ENCODE data around the gene OR1C1. TPM values are rescaled to one million over a fixed set of nuclear protein-coding genes. Genes with fewer than 3 reads are reported as not detected.
"Not testable (repeated sequence)": the region's sequence is repeated elsewhere in the genome, so short reads cannot be mapped to it uniquely, and the experiment has no call there.

OR1C1 gene
- total RNA-seq, 1 experiment from 2014 or later = not detected

DNA sequence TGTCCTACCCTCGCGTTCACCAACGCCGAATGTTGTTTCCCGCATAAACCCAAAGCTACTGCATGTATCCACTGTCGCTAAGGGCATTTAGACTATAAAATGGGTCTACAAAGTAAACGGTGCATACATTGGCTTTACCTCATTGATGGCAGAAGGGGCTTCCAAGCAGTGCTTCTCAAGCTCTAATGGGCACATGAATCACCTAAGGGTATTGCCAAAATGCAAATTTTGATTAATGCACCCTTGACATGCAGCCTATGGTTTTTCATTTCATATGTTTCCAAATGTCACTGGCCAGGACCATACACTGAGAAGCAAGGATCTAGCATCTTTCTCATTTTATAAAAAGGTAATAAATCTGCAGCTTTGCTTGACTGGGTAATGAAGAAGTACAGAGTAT lies 46.6 kb downstream of the OR1C1 start:
- no peak overlapping the region for H2BK20ac ChIP-seq (ENCODE audit: low read depth, low read length, poor library complexity, severe bottlenecking)
- no peak overlapping the region for H3K27ac Mint-ChIP-seq
- H3K18ac ChIP-seq (ENCODE audit: insufficient read length, low read depth, low read length) = no peak overlapping the region
- H3K27ac ChIP-seq (ENCODE audit: insufficient read length, low read depth, low read length) = no peak overlapping the region
- H3K9me3 Mint-ChIP-seq = peaks cover 32 to 55% of the 10 kb centered on the region in 2 experiments
- no peak overlapping the region for H3K9ac ChIP-seq (ENCODE audit: extremely low read depth, insufficient read length, low read length)
- H3K4me1 Mint-ChIP-seq = no peaks in the 10 kb centered on the region
- no CpG with 5 or more reads among the region's 7 CpGs for WGBS (ENCODE audit: extremely low coverage, insufficient read length, low lambda C conversion rate)
- H3K4ac ChIP-seq (ENCODE audit: low read depth, low read length) = no peak overlapping the region
- H3K9me3 ChIP-seq (ENCODE audit: control insufficient read depth, low read depth, low read length) = peaks cover 6% of the 10 kb centered on the region
- H4K8ac ChIP-seq (replicated peaks; ENCODE audit: insufficient read length, low read depth, low read length) = no peak overlapping the region
- no peak overlapping the region for H2BK5ac ChIP-seq (ENCODE audit: insufficient read length, low read length)
- no peaks in the 10 kb centered on the region for H3K79me2 ChIP-seq (ENCODE audit: insufficient read depth, low read length)
- H3K23ac ChIP-seq (ENCODE audit: insufficient read length, low read depth, low read length) = no peak overlapping the region
- H3K4me1 ChIP-seq (ENCODE audit: insufficient read depth, low read length) = no peaks in the 10 kb centered on the region
- no peaks in the 10 kb centered on the region for H3K79me1 ChIP-seq (ENCODE audit: insufficient read depth, low read depth, low read length, poor library complexity, severe bottlenecking)
- no peak overlapping the region for H4K91ac ChIP-seq (ENCODE audit: insufficient read length, low read depth, low read length)
- no peak overlapping the region for H2BK12ac ChIP-seq (ENCODE audit: insufficient read length, low read depth, low read length)
- H3K36me3 Mint-ChIP-seq (ENCODE audit: insufficient read depth in 1 of 3, low read depth in 3 of 3) = no peaks in the 10 kb centered on the region
- no peaks in the 10 kb centered on the region; the same call in 1 of the 2 replicates for H3K27me3 Mint-ChIP-seq (ENCODE audit: low read depth)
- no peak overlapping the region for H2AK5ac ChIP-seq (ENCODE audit: insufficient read length, low read length)
- no peak overlapping the region for H4K5ac ChIP-seq (ENCODE audit: insufficient read length, low read depth, low read length)
- H4K20me1 ChIP-seq (ENCODE audit: control insufficient read depth, insufficient read depth, insufficient read length) = no peaks in the 10 kb centered on the region
- H3K56ac ChIP-seq (ENCODE audit: insufficient read length, low read depth, low read length) = no peak overlapping the region
- no peak overlapping the region for H3K4me2 ChIP-seq (ENCODE audit: insufficient read depth, insufficient read length, low read length)
- no peak overlapping the region for H2BK120ac ChIP-seq (ENCODE audit: low read depth, low read length, poor library complexity, severe bottlenecking)
- H2AFZ ChIP-seq (ENCODE audit: low read length) = no peak overlapping the region
- no peak overlapping the region for H2BK15ac ChIP-seq (ENCODE audit: low read depth, low read length)
- H3K4me3 Mint-ChIP-seq = no peak overlapping the region
- H3K14ac ChIP-seq (ENCODE audit: insufficient read depth, low read length) = no peak overlapping the region
- DNase-seq = no peak
- no peaks in the 10 kb centered on the region for H3K23me2 ChIP-seq (ENCODE audit: insufficient read length, low read depth, low read length, poor library complexity, severe bottlenecking)
- H3T11ph ChIP-seq (ENCODE audit: low read length) = no peak overlapping the region
- no peak for TF ChIP-seq CTCF (conservative IDR thresholded peaks at IDR 0.05)
- H3K27me3 ChIP-seq (ENCODE audit: insufficient read depth, low read length) = no peaks in the 10 kb centered on the region

- peaks cover 49 to 56% of the 10 kb centered on the region in 2 experiments for H3K9me3 Mint-ChIP-seq
- H3K14ac ChIP-seq (ENCODE audit: insufficient read depth, low read length) = not testable (repeated sequence)
These were observed 49.7 kb downstream of the OR1C1 start for GRCh38 chr1:247710681-247711080.

More at GRCh38 chr1:247710681-247711080, 49.7 kb downstream of the OR1C1 start:
- not testable (repeated sequence) for H3K27ac Mint-ChIP-seq; H3K18ac ChIP-seq (ENCODE audit: insufficient read length, low read depth, low read length); H2BK120ac ChIP-seq (ENCODE audit: low read depth, low read length, poor library complexity, severe bottlenecking); H3K23ac ChIP-seq (ENCODE audit: insufficient read length, low read depth, low read length); H2BK12ac ChIP-seq (ENCODE audit: insufficient read length, low read depth, low read length); H3K4me3 Mint-ChIP-seq; H3K79me2 ChIP-seq (ENCODE audit: insufficient read depth, low read length); H3K4me1 ChIP-seq (ENCODE audit: insufficient read depth, low read length); H3K27ac ChIP-seq (ENCODE audit: insufficient read length, low read depth, low read length); H2BK20ac ChIP-seq (ENCODE audit: low read depth, low read length, poor library complexity, severe bottlenecking); H2BK15ac ChIP-seq (ENCODE audit: low read depth, low read length); H3T11ph ChIP-seq (ENCODE audit: low read length); H3K27me3 Mint-ChIP-seq (ENCODE audit: low read depth); DNase-seq; H3K4ac ChIP-seq (ENCODE audit: low read depth, low read length); H2AK5ac ChIP-seq (ENCODE audit: insufficient read length, low read length); H4K20me1 ChIP-seq (ENCODE audit: control insufficient read depth, insufficient read depth, insufficient read length); H3K4me2 ChIP-seq (ENCODE audit: insufficient read depth, insufficient read length, low read length); H3K23me2 ChIP-seq (ENCODE audit: insufficient read length, low read depth, low read length, poor library complexity, severe bottlenecking); H4K91ac ChIP-seq (ENCODE audit: insufficient read length, low read depth, low read length); H3K56ac ChIP-seq (ENCODE audit: insufficient read length, low read depth, low read length); H2BK5ac ChIP-seq (ENCODE audit: insufficient read length, low read length); H4K5ac ChIP-seq (ENCODE audit: insufficient read length, low read depth, low read length); H3K79me1 ChIP-seq (ENCODE audit: insufficient read depth, low read depth, low read length, poor library complexity, severe bottlenecking); H4K8ac ChIP-seq (replicated peaks; ENCODE audit: insufficient read length, low read depth, low read length); H3K27me3 ChIP-seq (ENCODE audit: insufficient read depth, low read length); H2AFZ ChIP-seq (ENCODE audit: low read length); H3K9me3 ChIP-seq (ENCODE audit: control insufficient read depth, low read depth, low read length); H3K4me1 Mint-ChIP-seq; H3K9ac ChIP-seq (ENCODE audit: extremely low read depth, insufficient read length, low read length)
- peaks cover 0 to 13% (median 2%) of the 10 kb centered on the region in 3 experiments; a peak in 3 of 7 replicates for H3K36me3 Mint-ChIP-seq (ENCODE audit: insufficient read depth in 1 of 3, low read depth in 3 of 3)
- no CpG with 5 or more reads among the region's 8 CpGs for whole genome bisulfite sequencing (ENCODE audit: extremely low coverage, insufficient read length, low lambda C conversion rate)

Data from H9 (cell line).